Osteoblast (primary cell): ENCODE results near the gene CLEC5A. TPM values are rescaled to one million over a fixed set of nuclear protein-coding genes. Genes with fewer than 3 reads are reported as not detected.
"Not testable (repeated sequence)": the region's sequence is repeated elsewhere in the genome, so short reads cannot be mapped to it uniquely, and the experiment has no call there.

Experiments
- DNase-seq: peaks from one replicate; pipeline ENCODE4 v3.0.0; 2011; ENCODE audit warnings: low spot score, mixed read lengths; ENCODE audit not compliant: insufficient read length; ENCODE audit errors: missing footprints
- H2AFZ ChIP-seq: 2 replicates; pipeline ENCODE4 v1.6.0; 2011; ENCODE audit warnings: mild to moderate bottlenecking, low read length
- H3K27ac ChIP-seq: 2 replicates; pipeline ENCODE4 v1.5.1; 2011; ENCODE audit warnings: mild to moderate bottlenecking, low read depth, low read length, moderate library complexity
- H3K27me3 ChIP-seq: 2 replicates; pipeline ENCODE4 v1.6.0; 2012; ENCODE audit warnings: mild to moderate bottlenecking, control low read depth, inconsistent platforms, low read length, moderate library complexity; ENCODE audit not compliant: insufficient read depth
- H3K36me3 ChIP-seq: 2 replicates; pipeline ENCODE4 v1.5.1; 2011; ENCODE audit warnings: mild to moderate bottlenecking, low read length, control low read depth, moderate library complexity; ENCODE audit not compliant: insufficient read depth
- H3K4me1 ChIP-seq: 2 replicates; pipeline ENCODE4 v1.5.1; 2011; ENCODE audit warnings: mild to moderate bottlenecking, low read length, control low read depth, moderate library complexity; ENCODE audit not compliant: insufficient read depth
- H3K4me2 ChIP-seq: 2 replicates; pipeline ENCODE4 v1.6.0; 2011; ENCODE audit warnings: mild to moderate bottlenecking, low read length; ENCODE audit not compliant: insufficient read depth
- H3K4me3 ChIP-seq: fragments of 200-600 bp; sonication (generic); 3 replicates; pipeline ENCODE4 v1.5.1; 2012; ENCODE audit warnings: mild to moderate bottlenecking, low read length, inconsistent platforms; ENCODE audit not compliant: insufficient read depth
- H3K79me2 ChIP-seq: 2 replicates; pipeline ENCODE4 v1.6.0; 2012; ENCODE audit warnings: mild to moderate bottlenecking, low read length, control low read depth, inconsistent platforms; ENCODE audit not compliant: insufficient read depth
- H3K9me3 ChIP-seq: 2 replicates; pipeline ENCODE4 v1.5.1; 2011; ENCODE audit warnings: low read depth, low read length, control low read depth
- H4K20me1 ChIP-seq: 2 replicates; pipeline ENCODE4 v1.6.0; 2012; ENCODE audit warnings: mild to moderate bottlenecking, low read length, control low read depth; ENCODE audit not compliant: insufficient read depth
- total RNA-seq: library from RNA; depleted of rRNA; stranded (reverse); fragments of >200 nt; gene quantifications from 2 replicates; pipeline ENCODE4 v1.2.3, GENCODE V29; 2012
- TF ChIP-seq, protein P1 (sequence below): IDR thresholded peaks from 2 replicates; pipeline ENCODE4 v1.5.1; 2011; ENCODE audit warnings: mild to moderate bottlenecking, low read depth, low read length, moderate library complexity; ENCODE audit errors: extremely low read depth

The CLEC5A gene
- total RNA-seq, 1 donor: not detected

DNA sequence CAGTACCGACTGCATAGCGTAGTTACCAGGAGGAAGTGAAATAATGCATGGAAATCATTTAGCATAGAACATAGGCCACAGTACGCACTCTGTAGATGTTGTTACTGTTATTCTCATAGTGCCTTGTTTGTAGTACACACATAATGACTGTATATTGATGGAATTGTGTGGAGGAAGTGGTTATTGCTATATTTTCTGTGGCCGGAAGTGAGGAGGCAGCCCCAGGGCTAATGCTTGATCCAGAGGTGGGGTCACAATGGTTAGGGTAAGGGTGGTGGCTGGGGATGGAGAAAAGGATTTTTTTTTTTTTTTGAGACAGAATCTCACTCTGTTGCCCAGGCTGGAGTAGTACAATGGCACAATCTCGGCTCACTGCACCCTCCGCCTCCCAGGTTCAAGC is 44.4 kb upstream of the CLEC5A start:
- no peaks in the 10 kb centered on the region for H3K27me3 ChIP-seq
- no peaks in the 10 kb centered on the region for H3K79me2 ChIP-seq
- no peak overlapping the region for H3K4me3 ChIP-seq
- H3K9me3 ChIP-seq: no peaks in the 10 kb centered on the region
- TF ChIP-seq, protein P1, sequence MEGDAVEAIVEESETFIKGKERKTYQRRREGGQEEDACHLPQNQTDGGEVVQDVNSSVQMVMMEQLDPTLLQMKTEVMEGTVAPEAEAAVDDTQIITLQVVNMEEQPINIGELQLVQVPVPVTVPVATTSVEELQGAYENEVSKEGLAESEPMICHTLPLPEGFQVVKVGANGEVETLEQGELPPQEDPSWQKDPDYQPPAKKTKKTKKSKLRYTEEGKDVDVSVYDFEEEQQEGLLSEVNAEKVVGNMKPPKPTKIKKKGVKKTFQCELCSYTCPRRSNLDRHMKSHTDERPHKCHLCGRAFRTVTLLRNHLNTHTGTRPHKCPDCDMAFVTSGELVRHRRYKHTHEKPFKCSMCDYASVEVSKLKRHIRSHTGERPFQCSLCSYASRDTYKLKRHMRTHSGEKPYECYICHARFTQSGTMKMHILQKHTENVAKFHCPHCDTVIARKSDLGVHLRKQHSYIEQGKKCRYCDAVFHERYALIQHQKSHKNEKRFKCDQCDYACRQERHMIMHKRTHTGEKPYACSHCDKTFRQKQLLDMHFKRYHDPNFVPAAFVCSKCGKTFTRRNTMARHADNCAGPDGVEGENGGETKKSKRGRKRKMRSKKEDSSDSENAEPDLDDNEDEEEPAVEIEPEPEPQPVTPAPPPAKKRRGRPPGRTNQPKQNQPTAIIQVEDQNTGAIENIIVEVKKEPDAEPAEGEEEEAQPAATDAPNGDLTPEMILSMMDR: no peak
- H2AFZ ChIP-seq: no peak overlapping the region
- H3K4me1 ChIP-seq: no peaks in the 10 kb centered on the region
- no peak overlapping the region for H3K4me2 ChIP-seq
- DNase-seq: no peak
- H3K36me3 ChIP-seq: no peaks in the 10 kb centered on the region
- no peak overlapping the region for H3K27ac ChIP-seq
- no peaks in the 10 kb centered on the region for H4K20me1 ChIP-seq

DNA sequence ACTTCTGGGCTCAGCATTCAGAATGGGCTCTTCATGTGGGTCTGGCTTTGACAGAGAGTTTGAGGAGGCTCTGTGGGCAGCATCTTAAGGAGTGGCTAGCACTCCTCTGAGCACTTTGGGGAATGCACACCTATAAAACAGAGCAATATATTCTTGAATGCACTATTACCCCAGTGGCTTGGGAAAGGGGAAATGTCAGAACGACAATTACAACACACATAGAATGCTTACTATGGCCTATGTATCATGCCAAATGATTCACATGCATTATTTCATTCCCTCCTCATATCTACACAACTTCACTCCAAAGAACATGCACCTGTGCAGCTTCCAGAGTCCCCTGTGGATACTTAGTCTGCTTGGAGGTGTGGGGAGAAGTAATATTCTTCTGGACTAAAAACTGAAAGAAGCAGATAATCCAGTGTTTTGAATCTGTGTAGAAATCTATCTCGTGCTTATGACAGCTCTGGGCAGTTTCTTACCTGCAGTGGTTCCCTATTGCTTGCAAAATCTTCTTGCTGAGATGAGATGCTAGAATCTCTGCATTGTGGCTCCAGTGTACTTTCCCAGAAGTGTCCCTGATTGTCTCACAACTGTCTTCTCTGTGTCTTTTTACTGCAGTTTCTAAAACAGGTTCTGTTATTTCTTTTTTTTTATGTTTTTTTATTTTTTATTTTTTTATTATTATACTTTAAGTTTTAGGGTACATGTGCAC is 43.4 kb upstream of the CLEC5A start:
- DNase-seq: no peak
- Histone ChIP-seq H3K27ac (no peak overlapping the region), H3K27me3 (no peaks in the 10 kb centered on the region)

DNA sequence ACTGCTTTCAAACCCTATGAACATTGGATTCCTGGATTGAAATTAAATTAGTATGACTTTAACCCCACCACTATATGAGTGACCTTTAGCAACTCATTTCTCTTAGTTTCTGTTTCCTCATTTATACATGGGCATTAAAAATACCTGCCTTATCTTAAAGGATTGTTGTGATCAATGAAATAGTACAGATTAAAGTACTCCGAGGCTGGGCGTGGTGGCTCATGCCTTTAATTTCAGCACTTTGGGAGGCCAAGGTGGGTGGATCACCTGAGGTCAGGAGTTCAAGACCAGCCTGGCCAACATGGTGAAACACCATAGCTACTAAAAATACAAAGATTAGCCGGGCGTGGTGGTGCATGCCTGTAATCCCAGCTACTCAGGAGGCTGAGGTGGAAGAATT is 41.0 kb upstream of the CLEC5A start:
- not testable (repeated sequence) for H3K4me2 ChIP-seq, H3K36me3 ChIP-seq, H3K9me3 ChIP-seq, H3K27me3 ChIP-seq, H2AFZ ChIP-seq, H3K79me2 ChIP-seq, H4K20me1 ChIP-seq, H3K4me1 ChIP-seq, H3K4me3 ChIP-seq, H3K27ac ChIP-seq, DNase-seq

More for the DNA sequence above, 43.4 kb upstream of the CLEC5A start:
- H3K4me1 ChIP-seq: no peaks in the 10 kb centered on the region
- H3K4me2 ChIP-seq: no peak overlapping the region
- H3K79me2 ChIP-seq: no peaks in the 10 kb centered on the region
- no peaks in the 10 kb centered on the region for H3K36me3 ChIP-seq
- H4K20me1 ChIP-seq: no peaks in the 10 kb centered on the region
- H2AFZ ChIP-seq: no peak overlapping the region
- no peaks in the 10 kb centered on the region for H3K9me3 ChIP-seq
- H3K4me3 ChIP-seq: no peak overlapping the region
- TF ChIP-seq, protein P1: no peak

DNA sequence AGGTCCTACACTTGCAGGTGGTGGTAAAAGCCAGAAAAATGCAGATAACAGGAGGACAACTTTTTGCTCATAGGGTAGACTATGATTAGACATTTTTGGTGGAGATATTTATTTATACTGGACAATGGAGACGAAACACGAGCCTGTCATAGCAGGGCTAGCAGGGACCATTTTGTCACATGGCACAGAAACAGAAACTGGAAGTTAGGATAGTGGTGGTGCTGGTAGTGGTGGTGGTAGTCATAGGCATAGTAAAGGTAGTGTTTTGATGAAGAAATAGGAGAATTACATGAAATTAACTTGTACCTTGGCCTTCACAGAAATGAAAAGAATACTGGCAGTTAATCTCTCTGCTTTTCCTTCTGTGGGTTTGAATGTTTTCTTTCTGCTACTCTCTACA is 40.1 kb upstream of the CLEC5A start:
- no peaks in the 10 kb centered on the region for H3K27me3 ChIP-seq
- no peaks in the 10 kb centered on the region for H3K4me1 ChIP-seq
- H4K20me1 ChIP-seq: no peaks in the 10 kb centered on the region
- H3K27ac ChIP-seq: no peak overlapping the region
- H3K36me3 ChIP-seq: no peaks in the 10 kb centered on the region
- peak; percentile 29 for DNase-seq
- H3K4me2 ChIP-seq: no peak overlapping the region
- no peaks in the 10 kb centered on the region for H3K9me3 ChIP-seq
- H3K79me2 ChIP-seq: no peaks in the 10 kb centered on the region
- TF ChIP-seq, protein P1: no peak
- H2AFZ ChIP-seq: no peak overlapping the region
- no peak overlapping the region for H3K4me3 ChIP-seq

DNA sequence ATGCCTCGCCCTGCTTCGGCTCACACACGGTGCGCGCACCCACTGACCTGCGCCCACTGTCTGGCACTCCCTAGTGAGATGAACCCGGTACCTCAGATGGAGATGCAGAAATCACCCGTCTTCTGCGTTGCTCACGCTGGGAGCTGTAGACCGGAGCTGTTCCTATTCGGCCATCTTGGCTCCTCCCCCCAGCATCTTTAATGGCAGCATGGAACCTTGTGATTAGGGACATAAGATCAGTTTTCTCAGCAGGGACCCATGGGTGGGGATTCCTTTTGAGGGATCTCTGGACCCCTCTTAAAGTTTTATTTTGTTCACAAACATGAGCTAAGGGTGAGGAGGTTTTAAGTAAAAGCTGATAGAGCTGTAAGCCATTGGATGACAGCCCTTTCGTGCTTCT is 39.2 kb upstream of the CLEC5A start:
- H2AFZ ChIP-seq, H3K27me3 ChIP-seq, H3K27ac ChIP-seq, H3K9me3 ChIP-seq, H4K20me1 ChIP-seq, H3K4me3 ChIP-seq, DNase-seq, H3K4me1 ChIP-seq, H3K36me3 ChIP-seq, H3K4me2 ChIP-seq, H3K79me2 ChIP-seq: not testable (repeated sequence)
